Stimulated activated CD8-positive, alpha-beta memory T cell treated with anti-CD3 and anti-CD28 coated beads, Interleukin-7, amount 100 ng/mL, for 48 hours (primary cell): ENCODE data around the gene TMIGD2.
A peak's percentile ranks its signal among the peaks of the same experiment; 100 is the strongest.
"Not testable (repeated sequence)": the region's sequence is repeated elsewhere in the genome, so short reads cannot be mapped to it uniquely, and the experiment has no call there.

Experiments used
- DNase-seq, 2 donors: peaks; one replicate each; pipeline ENCODE4 v3.0.0-alpha.2; 2020; ENCODE audit warnings: low read depth in 1 of 2; ENCODE audit errors: extremely low read depth in 1 of 2

TMIGD2 gene

GRCh38 chr19:4268816-4269430 is 33.3 kb downstream of the TMIGD2 start:
- no peak for DNase-seq

DNA sequence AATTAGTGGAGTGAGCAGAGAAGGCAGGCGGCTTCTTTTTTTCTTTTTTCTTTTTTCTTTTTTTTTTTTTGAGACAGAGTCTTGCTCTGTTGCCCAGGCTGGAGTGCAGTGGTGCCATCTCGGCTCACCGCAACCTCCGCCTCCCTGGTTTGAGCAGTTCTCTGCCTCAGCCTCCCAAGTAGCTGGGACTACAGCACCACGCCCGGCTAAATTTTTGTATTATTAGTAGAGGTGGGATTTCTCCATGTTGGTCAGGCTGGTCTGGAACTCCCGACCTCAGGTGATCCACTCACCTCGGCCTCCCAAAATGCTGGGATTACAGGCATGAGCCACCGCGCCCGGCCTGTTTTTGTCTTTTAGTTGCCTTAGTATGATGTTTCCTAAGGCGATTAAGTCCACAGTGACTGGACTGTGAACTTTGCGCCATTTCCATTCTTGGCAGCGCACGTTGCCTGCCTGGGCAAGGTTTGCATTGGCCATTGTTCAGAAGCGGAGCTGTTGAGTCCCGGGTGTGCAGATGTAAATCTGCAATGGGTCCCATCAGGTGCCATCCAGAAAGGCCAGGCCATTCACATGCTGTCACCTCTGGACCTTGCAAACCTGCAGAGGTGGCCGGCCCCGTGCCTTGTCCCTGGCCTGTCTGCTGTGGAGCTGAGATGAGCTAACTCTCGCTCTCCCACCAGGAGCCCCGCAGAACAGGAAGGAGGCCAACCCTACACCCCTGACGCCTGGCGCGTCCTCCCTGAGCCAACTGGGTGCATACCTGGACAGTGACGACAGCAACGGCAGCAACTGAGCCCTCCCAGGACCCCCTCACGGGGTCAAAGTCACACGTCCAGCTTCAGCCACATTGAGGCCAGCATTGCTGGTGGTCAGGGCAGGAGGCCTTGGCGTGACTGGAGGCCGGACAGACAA is 34.0 kb downstream of the TMIGD2 start:
- DNase-seq: no peak

DNA sequence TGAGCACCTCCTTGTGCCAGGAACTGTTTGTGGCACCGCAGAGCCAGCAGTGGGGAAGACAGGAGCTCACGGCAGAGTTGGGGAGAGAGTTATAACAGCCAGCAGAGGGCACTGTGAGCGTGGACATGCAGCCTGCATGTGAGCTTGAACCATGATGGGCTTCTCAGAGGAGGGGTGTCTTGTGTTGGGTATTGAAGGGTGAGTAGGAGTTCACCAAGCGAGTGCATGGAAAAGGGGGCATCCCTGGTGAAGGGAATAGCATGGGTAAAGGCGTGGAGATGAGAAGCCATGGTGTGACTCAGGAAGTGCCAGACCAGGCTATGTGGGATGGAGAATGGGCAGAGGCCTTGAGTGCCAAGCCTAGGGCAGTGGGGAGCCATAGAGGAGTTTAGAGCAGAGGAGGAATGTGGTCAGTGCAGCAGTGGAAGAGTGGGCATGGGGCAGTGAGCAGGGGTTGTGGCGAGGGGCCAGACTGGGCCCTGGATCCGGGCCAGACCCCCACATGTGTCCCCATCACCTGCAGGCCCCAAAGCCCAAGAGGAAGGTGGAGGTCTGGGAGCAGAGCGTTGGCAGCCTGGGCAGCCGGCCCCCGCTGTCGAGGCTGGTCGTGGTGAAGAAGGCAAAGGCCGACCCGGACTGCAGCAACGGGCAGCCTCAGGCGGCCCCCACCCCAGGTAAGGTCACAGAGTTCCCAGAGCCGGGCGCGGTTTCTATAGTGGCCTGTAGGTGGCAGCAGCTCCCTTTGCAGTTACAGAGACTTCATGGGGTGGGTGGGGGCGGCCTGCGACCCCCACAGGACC is 34.9 kb downstream of the TMIGD2 start:
- peak in 1 of 2 donors; percentile 34 for DNase-seq

DNA sequence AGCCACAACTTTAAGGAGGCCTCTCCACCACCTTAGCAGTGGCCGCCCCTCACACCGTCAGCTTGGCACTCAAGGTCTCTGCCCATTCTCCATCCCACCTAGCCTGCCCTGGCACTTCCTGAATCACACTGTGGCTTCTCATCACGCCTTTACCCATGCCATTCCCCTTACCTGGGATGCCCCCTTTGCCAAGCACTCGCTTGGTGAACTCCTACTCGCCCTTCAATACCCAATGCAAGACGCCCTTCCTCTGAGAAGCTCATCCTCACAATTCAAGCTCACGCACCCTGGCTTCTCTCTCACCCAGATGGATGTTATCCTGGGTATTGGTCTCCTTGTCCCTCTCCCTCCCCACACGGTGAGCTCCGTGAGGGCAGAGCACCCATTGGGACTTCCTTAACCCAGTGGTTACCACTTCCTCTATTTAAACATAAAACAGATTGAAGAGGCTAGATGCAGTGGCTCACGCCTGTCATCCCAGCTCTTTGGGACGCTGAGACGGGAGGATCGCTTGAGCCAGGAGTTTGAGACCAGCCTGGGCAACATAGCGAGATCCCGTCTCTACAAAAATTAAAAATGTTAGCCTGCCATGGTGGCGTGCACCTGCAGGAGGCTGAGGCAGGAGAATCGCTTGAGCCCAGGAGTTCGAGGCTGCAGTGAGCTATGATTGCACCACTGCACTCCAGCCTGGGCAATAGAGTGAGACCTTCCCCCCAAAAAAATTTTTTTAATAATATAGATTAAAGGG is 35.8 kb downstream of the TMIGD2 start:
- DNase-seq: no peak

DNA sequence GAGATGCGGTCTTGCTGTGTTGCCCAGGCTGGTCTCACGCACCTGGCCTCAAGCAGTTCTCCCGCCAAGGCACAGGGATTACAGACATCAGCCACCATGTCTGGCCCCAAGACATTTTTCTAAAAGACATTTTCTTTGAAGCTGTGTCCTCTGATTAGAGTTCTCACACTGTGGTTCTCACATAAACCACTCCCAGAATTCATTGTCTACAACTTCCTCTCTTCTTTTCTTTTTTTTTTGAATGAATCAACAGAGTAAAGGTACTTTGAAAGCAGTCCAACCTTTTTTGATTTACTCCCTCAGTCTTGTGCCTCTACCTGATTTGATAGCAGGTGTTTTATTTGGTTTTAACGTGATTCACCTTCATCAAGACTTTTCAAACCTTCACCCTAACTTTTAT is 37.4 kb downstream of the TMIGD2 start:
- DNase-seq: no peak

- DNase-seq: no peak
These were observed 41.5 kb downstream of the TMIGD2 start for GRCh38 chr19:4260613-4261191.

DNA sequence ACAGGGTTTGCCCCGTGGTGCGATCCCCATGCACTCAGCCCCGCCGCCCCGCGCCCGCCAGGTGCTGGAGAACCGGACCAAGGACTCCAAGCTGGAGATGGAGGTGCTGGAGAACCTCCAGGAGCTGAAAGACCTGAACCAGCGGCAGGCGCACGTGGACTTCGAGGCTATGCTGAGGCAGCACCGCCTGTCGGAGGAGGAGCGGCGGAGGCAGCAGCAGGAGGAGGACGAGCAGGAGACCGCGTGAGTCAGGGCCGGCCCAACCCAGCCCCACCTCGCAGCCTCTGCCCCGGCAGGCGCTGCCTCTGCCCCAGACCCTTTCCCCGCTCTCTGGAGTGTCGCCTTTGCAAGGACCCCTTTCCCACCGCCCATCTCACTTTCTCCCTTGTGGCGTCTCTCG is 44.0 kb downstream of the TMIGD2 start:
- no peak for DNase-seq

- DNase-seq: no peak
These were observed 45.2 kb downstream of the TMIGD2 start for GRCh38 chr19:4257025-4257424.

DNA sequence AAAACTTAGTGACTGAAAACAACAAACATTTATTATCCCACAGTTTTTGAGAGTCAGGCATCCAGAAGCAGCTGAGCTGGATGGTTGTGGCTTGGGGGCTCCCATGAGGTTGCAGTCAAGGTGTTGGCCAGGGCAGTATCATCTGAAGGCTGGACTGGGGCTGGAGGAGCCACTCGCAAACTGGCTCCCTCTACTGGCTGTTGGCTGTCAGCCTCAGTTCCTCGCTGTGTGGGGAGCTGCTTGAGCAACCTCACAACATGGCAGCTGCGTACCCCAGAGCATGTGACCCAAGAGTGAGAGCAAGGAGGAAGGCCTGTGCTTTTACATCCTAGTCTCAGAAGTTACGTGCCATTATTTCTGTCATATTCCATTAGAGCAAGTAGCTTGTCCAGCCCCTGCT is 45.6 kb downstream of the TMIGD2 start:
- no peak for DNase-seq

GRCh38 chr19:4246767-4247593 is 55.2 kb downstream of the TMIGD2 start, which contains the start of gene YJU2:
TSS of gene YJU2 (plus strand) at chr19:4247080. CDS start at chr19:4247147, 67 bp downstream.
- DNase-seq: peak; percentile 93 to 100

- not testable (repeated sequence) for DNase-seq
These were observed 56.3 kb downstream of the TMIGD2 start for GRCh38 chr19:4245938-4246337.
